Measurements from ENCODE around the gene CUX1. TPM values are rescaled to one million over a fixed set of nuclear protein-coding genes. Genes with fewer than 3 reads are reported as not detected.
"Not testable (repeated sequence)": the region's sequence is repeated elsewhere in the genome, so short reads cannot be mapped to it uniquely, and the experiment has no call there.

The CUX1 gene
- total RNA-seq, 1 donor from 2014 or later: 89.1 TPM

DNA sequence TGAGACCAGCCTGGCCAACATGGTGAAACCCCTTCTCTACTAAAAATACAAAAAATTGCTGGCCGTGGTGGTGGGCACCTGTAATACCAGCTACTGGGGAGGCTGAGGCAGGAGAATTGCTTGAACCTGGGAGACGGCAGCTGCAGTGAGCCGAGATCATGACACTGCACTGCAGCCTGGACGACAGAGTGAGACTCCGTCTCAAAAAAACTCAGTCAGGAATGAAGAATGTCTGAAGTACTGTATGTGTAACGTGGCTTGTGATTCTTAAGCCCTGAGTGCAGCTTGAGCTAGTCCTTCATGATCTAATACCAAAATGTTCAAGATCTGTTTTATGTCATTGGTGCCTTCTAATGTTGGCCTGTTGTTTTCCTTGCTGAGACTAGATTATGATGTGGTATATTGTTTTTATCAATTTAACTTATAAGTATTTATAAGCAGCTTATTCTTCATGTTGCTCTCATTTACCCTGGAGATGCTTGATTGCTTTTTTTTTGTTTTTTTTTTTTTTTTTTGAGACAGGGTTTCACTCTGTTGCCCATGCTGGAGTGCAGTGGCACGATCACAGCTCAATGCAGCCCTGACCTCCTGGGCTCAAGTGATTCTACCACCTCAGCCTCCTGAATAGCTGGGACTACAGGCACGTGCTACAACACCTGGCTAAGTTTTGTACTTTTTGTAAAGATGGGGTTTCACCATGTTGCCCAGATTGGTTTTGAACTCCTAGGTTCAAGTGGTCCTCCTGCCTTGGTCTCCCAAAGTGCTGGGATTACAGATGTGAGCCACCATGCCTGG lies 513.4 kb downstream of the CUX1 start:
- H3K9me3 Mint-ChIP-seq (ENCODE audit: unreplicated experiment); H3K27ac Mint-ChIP-seq (ENCODE audit: unreplicated experiment); H3K4me1 Mint-ChIP-seq (ENCODE audit: unreplicated experiment); H3K36me3 Mint-ChIP-seq (ENCODE audit: unreplicated experiment); H3K4me3 Mint-ChIP-seq (ENCODE audit: unreplicated experiment); DNase-seq (ENCODE audit: extremely low spot score, unreplicated experiment): not testable (repeated sequence)
- H3K27me3 Mint-ChIP-seq (ENCODE audit: unreplicated experiment): peaks cover 46% of the 10 kb centered on the region

Small RNA genes lying within 50 kb of the gene (microRNA-seq; reads per million reads assigned to microRNA genes)
- gene MIR4285 (ENCODE audit: unreplicated experiment): not detected

Other genes starting within 250 kb of the CUX1 start
- 0.52 TPM in 1 of 2 replicates, not detected in the other for gene MYL10, start 188.3 kb upstream of the CUX1 start, total RNA-seq